Measurements from ENCODE around the gene PDZRN3.

GRCh38 chr3:73581134-73581846 is 43.5 kb downstream of the PDZRN3 start:
- no peak for TF ChIP-seq RAD21 (conservative IDR thresholded peaks at IDR 0.05 in 1 of 2, IDR thresholded peaks at IDR 0.05 in 1 of 2)
- no peak for TF ChIP-seq CTCF (IDR thresholded peaks at IDR 0.05)
- no peak for TF ChIP-seq ELK1 (IDR thresholded peaks at IDR 0.05; ENCODE audit: low read depth, low read length)
- TF ChIP-seq POLR2AphosphoS2 (conservative IDR thresholded peaks at IDR 0.05; ENCODE audit: low read length), result no peak
